T-helper 1 cell treated with Interleukin-12 subunit alpha and Interleukin-12 subunit beta and Interleukin-4 antibody, amounts not matched to agents 30 ng/mL and 1 ng/mL, for 36 hours (primary cell): ENCODE data around the gene ZPBP2. TPM values are rescaled to one million over a fixed set of nuclear protein-coding genes. Genes with fewer than 3 reads are reported as not detected.
"Not testable (repeated sequence)": the region's sequence is repeated elsewhere in the genome, so short reads cannot be mapped to it uniquely, and the experiment has no call there.

Source experiments
- intact Hi-C: fragments of 100-400 bp; cut with micrococcal nuclease; formaldehyde crosslinking; loops from one replicate; pipeline ENCODE4 v1.15.1; 2024
- total RNA-seq: library from RNA; stranded (reverse); gene quantifications from 2 replicates; pipeline ENCODE4 v1.2.3, GENCODE V29; 2022

The ZPBP2 gene
- total RNA-seq, 1 donor from 2014 or later = not detected

DNA sequence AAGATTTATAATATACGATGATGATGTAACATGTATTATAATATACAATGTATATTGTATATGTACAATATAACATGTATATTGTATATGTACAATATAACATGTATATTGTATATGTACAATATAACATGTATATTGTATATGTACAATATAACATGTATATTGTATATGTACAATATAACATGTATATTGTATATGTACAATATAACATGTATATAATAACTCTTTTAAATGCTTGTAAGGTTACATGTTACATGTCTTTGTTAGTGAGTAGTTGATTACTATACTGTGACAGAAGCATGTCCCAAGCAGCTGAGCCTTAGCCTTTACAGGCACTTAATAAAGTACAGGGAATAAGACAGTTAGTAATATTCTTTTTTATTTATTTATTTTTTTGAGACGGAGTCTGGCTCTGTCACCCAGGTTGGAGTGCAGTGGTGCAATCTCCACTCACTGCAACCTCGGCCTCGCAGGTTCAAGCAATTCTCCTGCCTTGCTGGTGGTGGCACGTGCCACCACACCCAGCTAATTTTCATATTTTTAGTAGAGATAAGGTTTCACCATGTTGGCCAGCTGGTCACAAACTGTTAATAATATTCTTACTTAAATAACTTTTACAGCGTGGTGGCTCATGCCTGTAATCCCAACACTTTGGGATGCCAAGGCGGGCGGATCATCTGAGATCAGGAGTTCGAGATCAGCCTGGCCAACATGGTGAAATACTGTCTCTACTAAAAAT is 11.9 kb upstream of the ZPBP2 start:
- intact Hi-C loops = not testable (repeated sequence)

GRCh38 chr17:39861235-39861634 is 6.8 kb upstream of the ZPBP2 start:
- intact Hi-C loops = loop anchor here (5.0 kb wide), 1 partner anchor 69 kb away; no protein-coding TSS in a partner anchor

DNA sequence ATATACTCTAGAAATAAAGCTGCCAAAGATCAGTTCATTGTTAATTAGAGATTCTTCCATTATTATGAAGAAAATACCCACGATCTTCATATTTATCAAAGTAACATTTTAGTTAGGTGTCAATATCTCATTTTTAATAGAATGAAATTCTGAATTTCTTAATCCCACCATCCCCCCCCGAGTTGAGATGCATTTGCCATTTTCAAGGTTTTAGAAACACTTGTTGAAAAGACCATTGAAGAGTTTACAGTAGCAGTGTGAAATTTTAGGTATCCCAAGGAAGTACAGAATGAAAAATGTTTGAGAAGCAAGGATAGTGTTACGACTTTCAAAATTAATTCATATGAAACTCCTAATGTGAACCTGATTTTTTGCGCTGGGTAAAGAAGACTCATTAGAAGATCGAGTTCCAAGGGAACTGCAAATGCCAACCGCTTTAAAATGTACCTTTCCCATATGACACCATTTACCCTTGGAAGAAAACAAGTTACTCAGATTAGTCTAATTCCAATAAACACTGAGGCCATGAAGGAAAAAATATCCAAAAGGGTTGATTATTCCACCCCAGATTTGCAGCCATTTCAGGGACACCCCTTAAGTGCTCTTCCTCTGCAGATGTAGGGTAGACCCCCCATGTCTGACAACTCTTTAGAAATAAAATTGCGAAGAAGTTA is 4.6 kb upstream of the ZPBP2 start:
- intact Hi-C loops = loop anchor here (1.0 to 5.0 kb wide), 3 partner anchors 21 to 71 kb away; no protein-coding TSS in a partner anchor

DNA sequence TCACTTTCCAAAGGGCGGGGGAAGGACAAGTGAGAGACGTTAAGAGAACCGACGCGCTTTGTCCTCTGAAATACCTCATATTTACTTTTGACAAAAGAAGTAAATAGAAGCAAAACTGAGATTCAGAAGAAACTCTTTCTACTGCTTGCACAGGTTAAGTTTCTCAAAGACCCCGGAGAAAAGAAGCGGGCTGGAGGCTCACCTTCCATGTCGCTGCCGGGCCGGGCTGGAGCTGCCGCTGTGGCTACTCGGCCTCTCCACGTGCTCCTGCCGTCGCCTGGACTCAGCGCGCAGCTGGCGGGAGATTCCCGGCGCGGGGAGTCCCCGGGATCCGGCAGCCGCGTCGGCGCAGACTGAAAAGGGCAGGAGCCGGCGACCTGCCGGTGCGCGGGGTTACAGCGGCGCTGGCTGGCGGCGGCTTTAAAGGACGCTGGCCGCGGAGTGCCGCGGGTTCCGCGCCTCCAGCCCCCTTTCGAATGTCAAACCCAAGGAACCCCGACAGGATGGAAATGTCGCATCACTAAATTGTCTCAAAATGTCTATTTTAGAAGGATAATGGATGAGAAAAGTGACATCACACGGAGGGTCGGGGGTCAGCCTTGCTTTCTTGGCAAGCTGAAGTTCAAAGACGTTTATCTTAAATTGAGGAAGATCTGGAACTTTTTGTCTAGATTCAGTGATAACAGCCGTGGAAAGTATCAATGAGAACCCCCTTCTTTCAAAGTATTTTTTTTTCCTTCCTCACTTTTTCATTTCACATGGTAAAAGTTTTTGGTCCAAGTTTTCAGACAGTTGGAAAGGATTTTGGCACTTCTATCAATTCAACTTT is 3.9 kb upstream of the ZPBP2 start, which contains the start of gene IKZF3:
Gene IKZF3, minus strand, starts transcription at position 395 of the 829 bp plus-strand sequence. Its CDS starts 186 bp downstream, at position 209.
- intact Hi-C loops = loop anchor here (1.0 to 5.0 kb wide), 8 partner anchors 21 to 227 kb away; partner anchors contain the start of genes MIEN1 and STARD3

GRCh38 chr17:39866013-39866730 is 1.8 kb upstream of the ZPBP2 start:
- intact Hi-C loops = loop anchor here (1.0 kb wide), 1 partner anchor 60 kb away; no protein-coding TSS in a partner anchor

DNA sequence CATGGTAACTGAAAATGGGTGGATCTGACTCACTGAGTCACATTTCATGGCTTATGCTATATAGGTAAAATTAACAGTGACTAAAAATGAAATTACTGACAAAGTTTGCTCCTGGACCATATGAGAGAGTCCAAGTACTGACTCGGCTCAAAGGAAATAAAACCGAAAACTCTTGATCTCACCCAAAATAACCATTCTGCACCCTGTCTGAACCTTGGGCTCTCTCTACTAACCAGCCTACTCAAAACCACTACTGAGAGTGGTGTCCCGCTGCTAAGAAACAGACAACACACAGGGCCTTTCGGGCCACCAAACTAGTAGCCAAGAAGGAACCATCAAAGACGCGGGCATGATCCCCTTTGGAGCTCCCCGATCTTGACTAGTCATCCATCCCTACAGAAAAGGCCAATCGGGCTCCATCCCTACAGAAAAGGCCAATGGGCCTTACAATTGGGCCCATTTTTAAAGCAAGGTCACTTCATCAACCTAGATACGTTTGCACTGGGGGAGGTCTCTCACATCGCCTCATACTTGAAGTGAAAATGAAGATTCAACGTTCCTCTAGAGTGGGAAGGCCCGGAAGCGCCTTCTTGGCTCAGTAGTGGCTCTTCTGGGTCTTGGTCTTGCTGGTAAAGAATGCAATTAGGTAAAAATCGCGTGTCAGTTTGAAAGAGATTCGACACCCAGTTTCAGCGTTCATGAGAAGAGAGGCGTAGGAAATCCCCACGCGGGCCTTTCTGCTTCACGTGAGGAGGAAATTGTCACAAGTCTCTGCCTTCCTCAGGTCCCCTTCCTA is 720 bp upstream of the ZPBP2 start:
- intact Hi-C loops = loop anchor here (1.0 kb wide), 2 partner anchors 113 to 245 kb away; partner anchors contain the start of gene PSMD3

GRCh38 chr17:39868554-39868942 is 546 bp downstream of the ZPBP2 start:
- intact Hi-C loops = no loop called here

DNA sequence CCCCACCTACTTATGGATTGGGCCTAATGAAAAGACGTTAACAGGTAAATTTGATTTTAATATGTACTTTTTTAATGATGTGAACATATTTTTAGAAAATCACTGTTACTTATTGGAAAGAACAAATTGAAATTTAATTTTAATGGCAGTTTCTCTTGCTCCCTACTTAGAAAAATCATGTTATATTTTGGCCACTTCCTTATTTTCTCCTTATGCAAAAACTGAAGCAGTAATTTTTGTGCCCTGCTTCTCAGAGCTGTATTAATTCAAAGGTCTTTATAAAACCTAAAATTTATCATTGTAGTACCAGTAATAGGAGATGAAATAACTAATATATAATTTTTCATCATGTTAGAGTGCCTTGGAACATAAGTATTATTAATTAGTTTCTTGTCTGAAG is 2.8 kb downstream of the ZPBP2 start:
- intact Hi-C loops = no loop called here

GRCh38 chr17:39871801-39872200 is 3.8 kb downstream of the ZPBP2 start:
- intact Hi-C loops = no loop called here

DNA sequence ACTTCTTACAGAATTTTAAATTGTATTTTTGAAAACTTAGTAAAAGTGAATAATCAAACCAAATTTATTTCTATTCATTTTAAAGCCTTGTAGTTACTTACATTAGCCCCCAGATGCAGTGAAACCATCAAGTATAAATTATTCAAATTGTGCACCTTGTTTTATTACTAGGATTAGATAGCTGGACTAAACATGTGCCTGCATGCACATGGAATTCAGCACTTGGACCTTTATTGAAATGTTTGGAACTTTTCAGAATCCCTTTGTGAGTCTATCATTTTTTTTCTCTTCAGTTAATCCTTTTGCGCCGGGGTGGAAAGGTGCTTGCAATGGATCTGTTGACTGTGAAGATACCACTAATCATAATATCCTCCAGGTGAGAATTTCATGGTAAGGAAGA is 4.7 kb downstream of the ZPBP2 start:
- intact Hi-C loops = no loop called here

GRCh38 chr17:39886102-39886501 is 18.1 kb downstream of the ZPBP2 start:
- intact Hi-C loops = not testable (repeated sequence)

DNA sequence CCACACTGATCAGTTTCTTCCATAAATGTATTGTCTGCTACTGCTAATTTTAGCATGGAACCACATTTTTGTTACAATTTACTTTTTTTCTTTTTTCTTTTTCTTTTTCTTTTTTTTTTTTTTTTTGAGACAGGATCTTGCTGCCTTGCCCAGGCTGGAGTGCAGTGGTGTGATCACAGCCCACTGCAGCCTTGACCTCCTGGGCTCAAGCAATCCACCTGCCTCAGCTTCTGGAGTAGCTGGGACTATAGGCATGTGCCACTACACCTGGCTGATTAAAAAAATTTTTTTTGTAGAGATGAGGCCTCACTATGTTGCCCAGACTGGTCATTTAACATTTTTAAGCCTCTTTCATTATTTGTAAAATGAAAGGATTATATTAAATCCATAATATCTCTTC is 19.1 kb downstream of the ZPBP2 start:
- intact Hi-C loops = no loop called here

DNA sequence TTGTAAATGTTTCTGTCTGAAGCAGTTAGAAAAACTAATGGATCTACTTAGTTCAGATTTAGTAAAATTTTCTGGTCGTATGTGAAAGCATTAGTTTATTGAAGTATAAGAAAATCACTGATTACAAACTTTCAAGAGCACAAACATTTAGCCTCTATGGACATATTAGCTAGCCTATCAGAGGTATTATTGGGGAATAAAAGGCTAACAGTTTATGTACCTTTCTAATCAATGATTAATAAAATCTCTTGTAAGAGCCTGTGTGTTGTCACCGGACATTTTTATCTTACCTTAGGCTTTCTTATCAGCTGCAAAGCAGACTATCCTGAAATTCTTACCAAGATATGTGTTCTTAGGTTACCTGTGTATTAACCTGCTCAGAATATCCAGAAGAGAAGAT is 21.2 kb downstream of the ZPBP2 start:
- intact Hi-C loops = no loop called here

- intact Hi-C loops = no loop called here
Measured at GRCh38 chr17:39894681-39895376, 26.8 kb downstream of the ZPBP2 start.

DNA sequence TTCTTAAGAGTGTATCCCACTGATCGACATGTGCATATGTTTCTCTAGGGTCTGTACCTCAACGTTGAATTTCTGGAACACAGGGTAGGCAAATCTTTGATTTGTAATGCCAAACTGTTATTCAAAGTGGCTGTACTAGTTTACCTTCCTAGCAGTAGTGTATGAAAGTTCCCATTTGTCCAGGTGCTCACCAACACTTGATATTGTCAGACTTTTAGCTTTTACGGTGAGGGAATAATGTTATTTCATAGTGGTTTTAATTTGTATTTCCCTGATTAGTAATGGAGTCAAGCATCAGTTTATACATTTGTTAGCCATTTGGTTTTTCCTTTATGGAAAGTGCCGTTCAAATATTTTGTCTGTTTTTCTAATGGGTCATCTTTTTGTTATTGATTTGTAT is 30.1 kb downstream of the ZPBP2 start:
- intact Hi-C loops = no loop called here

DNA sequence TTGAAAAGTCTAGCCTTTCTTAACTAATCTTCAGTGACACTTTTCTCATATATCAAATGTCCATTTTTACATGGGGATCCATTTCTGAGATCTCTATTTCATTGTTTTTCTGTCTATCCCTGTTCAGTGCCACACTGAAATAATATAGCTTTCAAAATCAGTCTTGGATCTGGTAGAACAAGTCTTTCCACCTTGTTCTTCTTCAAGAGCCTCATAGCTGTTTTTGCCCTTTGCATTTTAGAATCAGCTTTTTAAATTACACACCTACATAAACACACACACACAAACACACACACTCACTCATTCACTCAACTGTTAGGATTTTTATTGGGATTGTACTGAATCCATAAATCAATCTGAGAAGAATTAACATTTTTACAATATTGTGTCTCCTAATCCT is 31.2 kb downstream of the ZPBP2 start:
- intact Hi-C loops = no loop called here

GRCh38 chr17:39902027-39902426 is 34.0 kb downstream of the ZPBP2 start:
- intact Hi-C loops = loop anchor here (2.0 kb wide), 1 partner anchor 25 kb away; the partner anchor contains the start of genes LRRC3C and ORMDL3

DNA sequence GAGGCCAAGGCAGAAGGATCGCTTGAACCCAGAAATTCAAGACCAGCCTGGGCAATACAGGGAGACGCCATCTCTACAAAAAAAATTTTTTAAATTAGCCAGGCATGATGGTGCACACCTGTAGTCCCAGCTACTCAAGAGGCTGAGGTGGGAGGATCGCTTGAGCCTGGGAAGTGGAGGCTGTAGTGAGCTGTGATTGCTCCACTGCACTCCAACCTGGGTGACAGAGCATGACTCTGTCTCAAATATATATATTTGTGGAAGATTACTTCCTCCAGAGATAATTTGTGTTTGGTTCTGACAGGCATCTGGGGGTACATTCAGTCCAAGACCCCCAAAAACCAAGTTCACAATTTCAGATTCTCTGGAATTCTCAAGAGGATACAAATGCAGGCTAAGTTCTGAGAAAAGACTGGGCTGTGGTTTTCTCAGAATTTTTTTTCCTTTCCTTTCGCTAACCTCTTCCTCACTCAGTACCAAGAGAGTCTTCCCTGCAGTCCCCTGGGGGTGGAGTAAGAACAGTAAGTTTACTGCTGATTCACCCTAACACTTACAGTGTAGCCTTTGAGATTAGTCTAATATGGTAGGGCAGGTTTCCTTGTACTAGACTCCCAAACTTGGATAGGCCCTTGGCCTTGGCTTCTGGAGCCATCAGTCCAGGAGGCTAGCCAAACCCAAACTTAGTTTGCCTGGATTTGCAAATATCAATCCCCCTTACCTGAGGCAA is 35.3 kb downstream of the ZPBP2 start:
- intact Hi-C loops = loop anchor here (1.0 to 2.0 kb wide), 4 partner anchors 23 to 281 kb away; partner anchors contain the start of genes IKZF3, LRRC3C and ORMDL3

DNA sequence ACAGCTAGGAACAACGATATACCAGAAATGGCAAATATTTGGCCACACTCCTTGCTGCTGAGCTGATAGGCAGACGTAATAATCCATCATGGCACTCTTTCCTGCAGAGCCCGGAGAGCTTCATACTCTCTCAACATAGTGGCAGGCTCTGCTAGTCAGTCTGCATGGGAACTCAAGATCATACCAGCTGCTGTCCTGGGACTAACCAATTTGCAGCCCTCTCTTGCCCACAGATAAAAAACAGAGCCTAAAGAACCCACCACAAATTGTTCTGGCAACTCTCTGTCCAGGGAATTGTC is 36.9 kb downstream of the ZPBP2 start:
- intact Hi-C loops = loop anchor here (1.0 kb wide), 1 partner anchor 13 kb away; the partner anchor contains the start of gene GSDMB
